GM23338 (cell line): ENCODE results near the gene ADRA2A. TPM values are rescaled to one million over a fixed set of nuclear protein-coding genes. Genes with fewer than 3 reads are reported as not detected.
A peak's percentile ranks its signal among the peaks of the same experiment; 100 is the strongest.

Experiments used
- ATAC-seq: fragments of 200-7000 bp; cut with Tn5 transposase; 3 replicates; pipeline ENCODE4 v1.9.1; 2020
- DNase-seq: peaks from one replicate; pipeline ENCODE4 v3.0.0-alpha.2; 2015; ENCODE audit warnings: low spot score
- H2AFZ ChIP-seq: fragments of 200-600 bp; sonication (generic); 2 replicates; pipeline ENCODE4 v1.8.0; 2016; ENCODE audit warnings: antibody characterized with exemption, mild to moderate bottlenecking, moderate library complexity
- H3F3A ChIP-seq: fragments of 200-600 bp; sonication (generic); replicated peaks from 2 replicates; pipeline ENCODE4 v1.8.0; 2017; ENCODE audit warnings: antibody characterized with exemption, mixed run types, low read depth
- H3K27ac ChIP-seq: fragments of 200-600 bp; sonication (generic); 2 replicates; pipeline ENCODE4 v1.6.1; 2016; ENCODE audit warnings: low read depth
- H3K27me3 ChIP-seq: fragments of 200-600 bp; sonication (generic); 2 replicates; pipeline ENCODE4 v1.8.0; 2016; ENCODE audit warnings: mild to moderate bottlenecking, mixed run types, moderate library complexity; ENCODE audit not compliant: insufficient read depth
- H3K36me3 ChIP-seq: fragments of 200-600 bp; sonication (generic); 2 replicates; pipeline ENCODE4 v1.8.0; 2016; ENCODE audit warnings: mild to moderate bottlenecking; ENCODE audit not compliant: insufficient read depth
- H3K4me1 ChIP-seq: fragments of 200-600 bp; sonication (generic); 2 replicates; pipeline ENCODE4 v1.8.0; 2016; ENCODE audit warnings: mild to moderate bottlenecking, moderate library complexity; ENCODE audit not compliant: insufficient read depth
- H3K4me2 ChIP-seq: fragments of 200-600 bp; sonication (generic); 2 replicates; pipeline ENCODE4 v1.7.1; 2017; ENCODE audit warnings: mixed run types
- H3K4me3 ChIP-seq: fragments of 200-600 bp; sonication (generic); 2 replicates; pipeline ENCODE4 v1.6.1; 2016; ENCODE audit warnings: mixed run types
- H3K79me2 ChIP-seq: fragments of 200-600 bp; sonication (generic); replicated peaks from 2 replicates; pipeline ENCODE4 v1.8.0; 2017; ENCODE audit warnings: mild to moderate bottlenecking; ENCODE audit not compliant: insufficient read depth
- H3K9me2 ChIP-seq: fragments of 200-600 bp; sonication (generic); 2 replicates; pipeline ENCODE4 v1.8.0; 2017; ENCODE audit not compliant: insufficient read depth
- H4K20me1 ChIP-seq: fragments of 200-600 bp; sonication (generic); replicated peaks from 2 replicates; pipeline ENCODE4 v1.8.0; 2017; ENCODE audit warnings: mild to moderate bottlenecking; ENCODE audit not compliant: insufficient read depth
- H3K27ac Mint-ChIP-seq: 2 replicates; pipeline ENCODE4 v1.8.0; 2020; ENCODE audit warnings: inconsistent platforms, mild to moderate bottlenecking, moderate library complexity, mixed read lengths
- H3K27me3 Mint-ChIP-seq: 3 replicates; pipeline ENCODE4 v1.8.0; 2022; ENCODE audit warnings: low read depth, mild to moderate bottlenecking, moderate library complexity, mixed read lengths, inconsistent platforms; ENCODE audit not compliant: insufficient read depth, poor library complexity
- H3K36me3 Mint-ChIP-seq: 3 replicates; pipeline ENCODE4 v1.8.0; 2021; ENCODE audit warnings: low read depth, mild to moderate bottlenecking, inconsistent platforms, moderate library complexity, mixed read lengths
- H3K4me1 Mint-ChIP-seq: 3 replicates; pipeline ENCODE4 v1.8.0; 2020; ENCODE audit warnings: mild to moderate bottlenecking, inconsistent platforms, mixed read lengths
- H3K4me3 Mint-ChIP-seq: 3 replicates; pipeline ENCODE4 v1.8.0; 2021; ENCODE audit warnings: moderate library complexity, mild to moderate bottlenecking, inconsistent platforms, mixed read lengths
- H3K9me3 Mint-ChIP-seq: 3 replicates; pipeline ENCODE4 v1.8.0; 2020; ENCODE audit warnings: moderate library complexity, mild to moderate bottlenecking, inconsistent platforms, mixed read lengths
- CTCF ChIP-seq, 2 experiments: fragments of 200-600 bp in 1 of 2; sonication (generic) in 1 of 2; conservative IDR thresholded peaks; 2 replicates each; pipeline versions ENCODE4 v1.5.1 to v1.6.1; 2016 to 2017; ENCODE audit warnings: antibody characterized with exemption in 2 of 2, low read depth in 2 of 2, mild to moderate bottlenecking in 2 of 2, moderate library complexity in 1 of 2
- ETS1 ChIP-seq: IDR thresholded peaks from 2 replicates; pipeline ENCODE4 v1.6.1; 2016; ENCODE audit warnings: antibody characterized with exemption
- EZH2 ChIP-seq: fragments of 200-600 bp; sonication (generic); IDR thresholded peaks from one replicate; pipeline ENCODE4 v1.8.0; 2017; ENCODE audit warnings: antibody characterized with exemption, mild to moderate bottlenecking, low read depth; ENCODE audit not compliant: unreplicated experiment
- EZH2phosphoT487 ChIP-seq: fragments of 200-600 bp; sonication (generic); IDR thresholded peaks from one replicate; pipeline ENCODE4 v1.8.1; 2018; ENCODE audit warnings: antibody characterized with exemption; ENCODE audit not compliant: unreplicated experiment
- ZNF462 ChIP-seq: fragments of 250-450 bp; sonication (Bioruptor Pico); IDR thresholded peaks from 2 replicates; pipeline ENCODE4 v1.5.0; 2020; ENCODE audit warnings: mild to moderate bottlenecking, moderate library complexity
- polyA plus RNA-seq: library from polyadenylated mRNA; unstranded; fragments of >200 nt; fragmentation: Nextera tagmentation; extraction: Ambion mirVana; gene quantifications from 2 replicates; pipeline ENCODE4 v1.2.1, GENCODE V29; 2016
- total RNA-seq: library from RNA; depleted of rRNA; stranded (reverse); fragments of >200 nt; shearing (Covaris generic); gene quantifications from 2 replicates; pipeline ENCODE4 v1.2.3, GENCODE V29; 2014

Gene ADRA2A
- total and polyA plus RNA-seq, 2 experiments from 2014 or later = 0.60 to 2.5 TPM

GRCh38 chr10:111078505-111079185 is 1.8 kb downstream of the ADRA2A start:
- H3F3A ChIP-seq = no peaks in the 10 kb centered on the region
- ATAC-seq (no peak; the same call in 2 of the 3 replicates), DNase-seq (peak; percentile 62)
- peak overlapping the region; percentile 69 for H3K4me3 Mint-ChIP-seq
- H3K4me1 ChIP-seq = no peaks in the 10 kb centered on the region; the same call in 1 of the 2 replicates
- no peak overlapping the region for H3K27ac Mint-ChIP-seq
- H3K79me2 ChIP-seq = no peaks in the 10 kb centered on the region
- H2AFZ ChIP-seq = peak overlapping the region; percentile 90
- no peaks in the 10 kb centered on the region for H4K20me1 ChIP-seq
- no peak overlapping the region for H3K27ac ChIP-seq
- peak overlapping the region; percentile 91 for H3K4me2 ChIP-seq
- TF ChIP-seq CTCF (conservative IDR thresholded peaks at IDR 0.05; ENCODE audit: low read depth in 2 of 2) (peak in 1 of 2 experiments; percentile 6; a peak in 1 of 4 replicates), ETS1 (no peak)
- H3K4me1 Mint-ChIP-seq = peaks cover 14% of the 10 kb centered on the region
- H3K27me3 ChIP-seq = peaks cover 55% of the 10 kb centered on the region
- H3K4me3 ChIP-seq = peak overlapping the region; percentile 74
- no peaks in the 10 kb centered on the region for H3K9me2 ChIP-seq
- peaks cover 35% of the 10 kb centered on the region for H3K27me3 Mint-ChIP-seq
- no peaks in the 10 kb centered on the region for H3K36me3 ChIP-seq
- H3K9me3 Mint-ChIP-seq = peaks cover 6% of the 10 kb centered on the region; the same call in 1 of the 3 replicates
- H3K36me3 Mint-ChIP-seq = peaks cover 3% of the 10 kb centered on the region; the same call in 1 of the 3 replicates

- no peaks in the 10 kb centered on the region for H4K20me1 ChIP-seq
- peak overlapping the region; percentile 74; the same call in 1 of the 2 replicates for H3K4me3 ChIP-seq
- Mint-ChIP-seq H3K9me3 (peaks cover 6% of the 10 kb centered on the region; the same call in 1 of the 3 replicates), H3K4me3 (peak overlapping the region; percentile 69), H3K27me3 (peaks cover 35% of the 10 kb centered on the region), H3K4me1 (peaks cover 14% of the 10 kb centered on the region), H3K27ac (no peak overlapping the region), H3K36me3 (peaks cover 3% of the 10 kb centered on the region; the same call in 1 of the 3 replicates)
- DNase-seq = peak; percentile 44
- peaks cover 55% of the 10 kb centered on the region for H3K27me3 ChIP-seq
- no peaks in the 10 kb centered on the region for H3K36me3 ChIP-seq
- H3K27ac ChIP-seq = no peak overlapping the region
- no peak for ATAC-seq
- no peaks in the 10 kb centered on the region; the same call in 1 of the 2 replicates for H3K4me1 ChIP-seq
- TF ChIP-seq CTCF (conservative IDR thresholded peaks at IDR 0.05; ENCODE audit: low read depth in 2 of 2) (no peak), EZH2 (peak; percentile 24), ZNF462 (CRISPR knock-in tag) (no peak), EZH2phosphoT487 (no peak)
- no peaks in the 10 kb centered on the region for H3K9me2 ChIP-seq
- peak overlapping the region; percentile 90; the same call in 1 of the 2 replicates for H2AFZ ChIP-seq
- no peaks in the 10 kb centered on the region for H3K79me2 ChIP-seq
- H3K4me2 ChIP-seq = peak overlapping the region; percentile 91
- H3F3A ChIP-seq = no peaks in the 10 kb centered on the region
These were observed 2.5 kb downstream of the ADRA2A start for GRCh38 chr10:111079241-111079760.
